GM12878 (cell line): Measurements from ENCODE around the gene PIEZO2.

Experiments used
- CHD2 ChIP-seq: IDR thresholded peaks from 2 replicates; pipeline ENCODE4 v1.6.1; 2011; ENCODE audit warnings: low read depth, low read length, improper control_type of control experiment, borderline replicate concordance
- JUND ChIP-seq: IDR thresholded peaks from 2 replicates; pipeline ENCODE4 v1.6.1; 2012; ENCODE audit warnings: low read depth, mild to moderate bottlenecking, low read length, improper control_type of control experiment, moderate library complexity
- POLR2A ChIP-seq: IDR thresholded peaks from 2 replicates; pipeline ENCODE4 v1.6.1; 2011; ENCODE audit warnings: low read depth, mild to moderate bottlenecking, low read length
- POLR2AphosphoS5 ChIP-seq: IDR thresholded peaks from 2 replicates; pipeline ENCODE4 v1.6.1; 2011; ENCODE audit warnings: mild to moderate bottlenecking, low read length, inconsistent platforms
- SMARCA5 ChIP-seq: fragments of 450-650 bp; IDR thresholded peaks from 2 replicates; pipeline ENCODE4 v1.6.1; 2017; ENCODE audit warnings: mild to moderate bottlenecking
- SMC3 ChIP-seq: IDR thresholded peaks from 2 replicates; pipeline ENCODE4 v1.6.1; 2011; ENCODE audit warnings: low read length, improper control_type of control experiment, borderline replicate concordance
- SUZ12 ChIP-seq: fragments of 200-600 bp; sonication (generic); IDR thresholded peaks from one replicate; pipeline ENCODE4 v1.6.1; 2018; ENCODE audit warnings: antibody characterized with exemption, mild to moderate bottlenecking; ENCODE audit not compliant: unreplicated experiment
- TF ChIP-seq, protein P1 (sequence below), 3 experiments: IDR thresholded peaks in 2 of 3; conservative IDR thresholded peaks in 1 of 3; 2 replicates each; pipeline ENCODE4 v1.5.1; 2011; ENCODE audit warnings: low read depth in 3 of 3, low read length in 3 of 3, mild to moderate bottlenecking in 3 of 3, control low read depth in 2 of 3, moderate library complexity in 2 of 3, inconsistent platforms in 1 of 3, mixed read lengths in 1 of 3; ENCODE audit not compliant: control insufficient read depth in 2 of 3, insufficient read depth in 1 of 3; ENCODE audit errors: extremely low read depth in 1 of 3
- TF ChIP-seq, protein P2 (sequence below): IDR thresholded peaks from 2 replicates; pipeline ENCODE4 v1.6.1; 2012; ENCODE audit warnings: low read length, inconsistent platforms

DNA sequence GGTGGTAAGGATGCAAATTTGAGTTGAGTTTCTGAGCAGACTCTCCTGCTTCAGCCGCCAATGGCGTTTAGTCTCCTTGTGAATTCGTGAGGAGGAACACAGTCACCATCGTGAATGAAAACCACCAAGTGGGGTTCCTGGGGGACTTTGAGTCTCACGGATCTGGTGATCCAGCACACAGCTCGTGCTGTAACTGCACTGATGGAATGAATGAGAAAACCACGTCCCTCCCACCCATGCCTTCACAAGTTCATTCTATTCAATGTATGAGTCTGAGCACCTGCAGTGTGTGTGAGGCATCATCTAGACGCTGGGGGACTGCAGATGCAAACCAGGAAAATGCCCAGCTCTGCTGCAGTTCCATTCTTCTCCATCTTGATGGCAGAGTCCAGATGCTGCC lies 127.9 kb downstream of the PIEZO2 start:
- TF ChIP-seq CHD2: no peak
- TF ChIP-seq, protein P1, sequence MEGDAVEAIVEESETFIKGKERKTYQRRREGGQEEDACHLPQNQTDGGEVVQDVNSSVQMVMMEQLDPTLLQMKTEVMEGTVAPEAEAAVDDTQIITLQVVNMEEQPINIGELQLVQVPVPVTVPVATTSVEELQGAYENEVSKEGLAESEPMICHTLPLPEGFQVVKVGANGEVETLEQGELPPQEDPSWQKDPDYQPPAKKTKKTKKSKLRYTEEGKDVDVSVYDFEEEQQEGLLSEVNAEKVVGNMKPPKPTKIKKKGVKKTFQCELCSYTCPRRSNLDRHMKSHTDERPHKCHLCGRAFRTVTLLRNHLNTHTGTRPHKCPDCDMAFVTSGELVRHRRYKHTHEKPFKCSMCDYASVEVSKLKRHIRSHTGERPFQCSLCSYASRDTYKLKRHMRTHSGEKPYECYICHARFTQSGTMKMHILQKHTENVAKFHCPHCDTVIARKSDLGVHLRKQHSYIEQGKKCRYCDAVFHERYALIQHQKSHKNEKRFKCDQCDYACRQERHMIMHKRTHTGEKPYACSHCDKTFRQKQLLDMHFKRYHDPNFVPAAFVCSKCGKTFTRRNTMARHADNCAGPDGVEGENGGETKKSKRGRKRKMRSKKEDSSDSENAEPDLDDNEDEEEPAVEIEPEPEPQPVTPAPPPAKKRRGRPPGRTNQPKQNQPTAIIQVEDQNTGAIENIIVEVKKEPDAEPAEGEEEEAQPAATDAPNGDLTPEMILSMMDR (IDR thresholded peaks at IDR 0.05 in 2 of 3, conservative IDR thresholded peaks at IDR 0.05 in 1 of 3; ENCODE audit: control insufficient read depth in 2 of 3, extremely low read depth in 1 of 3, insufficient read depth in 1 of 3, low read depth in 3 of 3, low read length in 3 of 3): peak in 1 of 3 experiments; percentile 6; a peak in 1 of 6 replicates
- TF ChIP-seq POLR2AphosphoS5: 0 out of 2 replicates have a peak, but pooled peaks have one; percentile 15
- TF ChIP-seq, protein P2, sequence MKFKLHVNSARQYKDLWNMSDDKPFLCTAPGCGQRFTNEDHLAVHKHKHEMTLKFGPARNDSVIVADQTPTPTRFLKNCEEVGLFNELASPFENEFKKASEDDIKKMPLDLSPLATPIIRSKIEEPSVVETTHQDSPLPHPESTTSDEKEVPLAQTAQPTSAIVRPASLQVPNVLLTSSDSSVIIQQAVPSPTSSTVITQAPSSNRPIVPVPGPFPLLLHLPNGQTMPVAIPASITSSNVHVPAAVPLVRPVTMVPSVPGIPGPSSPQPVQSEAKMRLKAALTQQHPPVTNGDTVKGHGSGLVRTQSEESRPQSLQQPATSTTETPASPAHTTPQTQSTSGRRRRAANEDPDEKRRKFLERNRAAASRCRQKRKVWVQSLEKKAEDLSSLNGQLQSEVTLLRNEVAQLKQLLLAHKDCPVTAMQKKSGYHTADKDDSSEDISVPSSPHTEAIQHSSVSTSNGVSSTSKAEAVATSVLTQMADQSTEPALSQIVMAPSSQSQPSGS: peak; percentile 55; the same call in 1 of the 2 replicates
- TF ChIP-seq JUND: no peak
- no peak for TF ChIP-seq SUZ12
- no peak for TF ChIP-seq POLR2A
- no peak for TF ChIP-seq SMC3
- TF ChIP-seq SMARCA5: no peak
